Measurements from ENCODE around the gene ALDH7A1.

The ALDH7A1 gene

GRCh38 chr5:126487596-126487995 lies 107.4 kb downstream of the ALDH7A1 start:
- TF ChIP-seq CTCF (IDR thresholded peaks at IDR 0.05; ENCODE audit: borderline replicate concordance, insufficient read depth, low read depth, low read length): no peak
- H3K4me3 ChIP-seq (ENCODE audit: low read depth, low read length): no peak overlapping the region

GRCh38 chr5:126486332-126486731 lies 108.7 kb downstream of the ALDH7A1 start:
- H3K4me3 ChIP-seq (ENCODE audit: low read depth, low read length): no peak overlapping the region
- no peak for TF ChIP-seq CTCF (IDR thresholded peaks at IDR 0.05; ENCODE audit: borderline replicate concordance, insufficient read depth, low read depth, low read length)

- no peak for TF ChIP-seq CTCF (IDR thresholded peaks at IDR 0.05; ENCODE audit: borderline replicate concordance, insufficient read depth, low read depth, low read length)
- no peak overlapping the region for H3K4me3 ChIP-seq (ENCODE audit: low read depth, low read length)
Observed at GRCh38 chr5:126484253-126484652, 110.8 kb downstream of the ALDH7A1 start.

DNA sequence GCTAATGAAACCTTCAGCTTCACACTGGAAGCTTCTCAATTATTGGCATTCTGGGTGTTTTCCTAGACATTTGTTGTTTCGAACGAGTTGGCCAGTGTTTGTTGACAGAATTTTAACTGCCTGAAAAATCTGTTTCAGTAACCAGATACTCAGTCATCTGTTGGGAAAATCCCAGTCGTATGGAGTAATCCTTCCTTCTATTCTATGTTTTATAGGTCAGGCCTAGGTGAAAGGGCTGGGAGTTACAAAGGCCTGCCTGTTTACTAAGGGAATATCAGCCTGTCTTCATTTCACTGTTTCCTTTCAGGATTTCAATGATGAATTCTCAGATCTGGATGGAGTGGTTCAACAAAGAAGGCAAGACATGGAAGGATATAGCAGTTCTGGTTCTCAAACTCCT lies 111.9 kb downstream of the ALDH7A1 start:
- H3K4me3 ChIP-seq (ENCODE audit: low read depth, low read length): no peak overlapping the region
- no peak for TF ChIP-seq CTCF (IDR thresholded peaks at IDR 0.05; ENCODE audit: borderline replicate concordance, insufficient read depth, low read depth, low read length)

DNA sequence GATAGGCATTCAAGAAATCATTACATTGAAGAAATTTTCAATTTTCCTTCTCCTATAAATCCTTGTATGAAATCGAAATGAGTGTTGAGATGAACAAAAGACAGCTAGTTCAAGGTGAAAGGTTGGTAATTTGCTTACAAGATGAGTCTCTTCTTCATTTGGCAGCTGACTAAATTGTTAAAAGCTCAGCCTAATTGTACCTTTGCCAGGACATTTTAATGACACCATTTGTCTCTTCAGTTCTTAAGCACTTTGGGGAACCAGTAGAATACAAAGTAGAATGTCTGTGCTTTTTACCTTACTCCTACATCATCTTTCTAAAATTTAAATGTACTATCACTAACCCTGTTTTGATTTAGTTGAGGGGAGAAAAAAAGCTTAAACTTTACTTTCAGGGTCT lies 112.4 kb downstream of the ALDH7A1 start:
- TF ChIP-seq CTCF (IDR thresholded peaks at IDR 0.05; ENCODE audit: borderline replicate concordance, insufficient read depth, low read depth, low read length): no peak
- no peak overlapping the region for H3K4me3 ChIP-seq (ENCODE audit: low read depth, low read length)

- no peak overlapping the region for H3K4me3 ChIP-seq (ENCODE audit: low read depth, low read length)
- TF ChIP-seq CTCF (IDR thresholded peaks at IDR 0.05; ENCODE audit: borderline replicate concordance, insufficient read depth, low read depth, low read length): no peak
Observed at GRCh38 chr5:126481243-126481642, 113.8 kb downstream of the ALDH7A1 start.

Measured in GM12875 (cell line).